LHCN-M2 (cell line): Measurements from ENCODE around the gene ANGEL1. TPM values are rescaled to one million over a fixed set of nuclear protein-coding genes. Genes with fewer than 3 reads are reported as not detected.
A peak's percentile ranks its signal among the peaks of the same experiment; 100 is the strongest.

Source experiments
- DNase-seq: peaks from one replicate; pipeline ENCODE4 v3.0.0-alpha.2; 2012; ENCODE audit warnings: low read depth
- polyA plus RNA-seq: library from polyadenylated mRNA; unstranded; fragments of >200 nt; gene quantifications from one replicate; pipeline ENCODE4 v1.2.1, GENCODE V29; 2012; ENCODE audit warnings: missing spikeins
- total RNA-seq: library from RNA; depleted of rRNA; stranded (reverse); fragments of >200 nt; gene quantifications from 2 replicates; pipeline ENCODE4 v1.2.3, GENCODE V29; 2014; rRNA removed

ANGEL1 gene
- total RNA-seq, result 9.5 and 10.7 TPM in 2 replicates
- polyA plus RNA-seq, result 4.6 TPM

DNA sequence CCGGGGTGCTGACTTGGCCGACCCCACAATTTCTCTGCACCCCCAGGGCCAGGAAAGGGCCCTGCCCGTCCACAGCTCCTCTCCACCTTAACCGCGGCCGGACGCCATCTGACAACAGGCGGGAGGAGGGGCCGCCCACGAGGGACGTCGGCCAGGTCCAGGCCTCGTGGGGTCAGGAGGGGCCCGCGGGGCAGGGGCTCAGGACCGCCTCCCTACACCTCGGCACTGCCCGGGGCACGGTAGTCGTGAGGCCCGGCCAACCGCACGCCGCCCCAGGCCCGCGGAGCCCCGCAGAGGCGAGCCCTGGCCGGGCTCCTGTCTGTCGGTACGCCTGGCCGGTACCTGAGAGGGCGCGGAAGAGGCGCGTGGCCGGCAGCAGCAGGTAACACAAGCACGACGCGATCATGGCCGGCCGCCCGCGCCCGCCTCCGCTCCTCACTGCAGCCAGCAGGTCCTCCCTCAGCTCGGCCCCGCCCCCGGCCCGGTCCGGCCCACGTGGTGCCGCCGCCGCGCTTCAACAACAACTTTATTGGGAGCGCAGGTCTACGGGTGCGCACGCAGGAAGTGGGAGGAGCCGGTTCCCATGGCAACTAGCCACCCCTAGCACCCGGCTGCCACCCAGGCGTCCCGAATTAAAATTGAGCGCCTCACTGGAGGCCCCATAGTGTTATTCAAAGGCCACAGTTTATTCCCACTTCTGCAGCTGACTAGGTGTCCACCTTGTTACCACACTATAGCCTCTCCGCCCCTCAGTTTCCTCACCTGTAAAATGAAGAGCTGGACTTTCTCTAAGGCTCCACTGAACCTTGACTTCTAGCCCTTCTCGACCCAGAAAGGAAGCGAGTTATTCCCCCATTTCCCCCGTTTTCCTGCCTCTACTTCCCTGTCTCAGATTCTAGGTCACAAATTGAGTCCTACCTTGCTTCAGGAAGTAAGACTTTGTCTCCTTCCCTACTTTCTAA, at the start of gene ANGEL1:
Gene ANGEL1, minus strand, starts transcription at position 461 of the 962 bp plus-strand sequence. Its CDS starts 55 bp downstream, at position 406.
- peak; percentile 89 for DNase-seq

GRCh38 chr14:76861574-76862255, 49.0 kb upstream of the ANGEL1 start:
- DNase-seq, result no peak

DNA sequence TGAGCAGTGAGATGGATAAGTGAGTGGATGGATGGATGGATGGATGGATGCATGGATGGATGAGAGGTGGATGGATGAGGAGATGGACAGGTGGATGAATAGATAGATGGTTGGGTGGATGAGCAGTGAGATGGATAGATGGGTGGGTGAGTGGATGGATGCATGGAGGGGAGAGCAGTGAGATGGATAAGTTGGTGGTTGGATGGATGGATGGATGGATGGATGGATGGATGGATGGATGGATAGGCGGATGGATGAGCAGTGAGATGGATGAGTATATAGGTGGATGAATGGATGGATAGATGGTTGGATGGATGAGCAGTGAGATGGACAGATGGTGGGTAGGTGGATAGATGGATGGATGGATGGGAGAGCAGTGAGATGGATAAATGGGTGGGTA, 44.1 kb upstream of the ANGEL1 start:
- DNase-seq, result no peak

DNA sequence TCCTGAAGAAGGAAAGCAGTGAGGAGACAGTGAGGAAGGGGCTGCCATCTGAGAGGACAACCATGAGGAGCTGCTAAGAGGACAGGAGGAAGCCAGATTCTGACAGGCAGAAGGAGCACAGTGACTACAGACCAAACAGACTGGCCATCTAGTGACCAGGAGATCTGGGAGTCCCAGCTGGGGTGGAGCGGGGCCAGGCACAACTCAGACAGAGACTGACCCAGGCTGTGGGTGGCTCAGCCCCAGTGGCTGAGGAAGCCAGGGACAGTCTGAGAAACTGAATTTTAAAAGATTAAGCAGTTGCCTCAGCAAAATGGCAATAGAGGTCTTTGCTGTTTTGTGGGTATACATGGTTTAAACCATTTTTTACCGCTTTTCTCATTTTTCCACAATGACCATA, 42.4 kb upstream of the ANGEL1 start:
- no peak for DNase-seq

DNA sequence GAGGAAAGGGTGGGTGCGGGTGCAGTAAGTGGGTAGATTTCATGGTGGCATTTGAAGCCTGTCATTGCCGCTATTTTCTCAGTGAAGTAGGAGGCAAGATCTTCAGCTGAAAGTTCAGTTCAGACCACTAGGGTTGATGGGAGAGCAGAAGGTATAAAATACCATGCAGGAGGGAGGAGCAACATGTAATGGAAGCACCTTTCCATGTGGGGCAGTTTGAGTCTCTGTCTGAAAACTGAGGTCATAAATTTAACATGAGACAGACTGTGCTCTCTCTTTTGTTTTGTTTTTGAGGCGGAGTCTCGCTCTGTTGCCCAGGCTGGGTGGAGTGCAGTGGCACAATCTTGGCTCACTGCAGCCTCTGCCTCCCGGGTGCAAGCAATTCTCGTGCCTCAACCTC, 36.2 kb upstream of the ANGEL1 start:
- DNase-seq, result no peak

DNA sequence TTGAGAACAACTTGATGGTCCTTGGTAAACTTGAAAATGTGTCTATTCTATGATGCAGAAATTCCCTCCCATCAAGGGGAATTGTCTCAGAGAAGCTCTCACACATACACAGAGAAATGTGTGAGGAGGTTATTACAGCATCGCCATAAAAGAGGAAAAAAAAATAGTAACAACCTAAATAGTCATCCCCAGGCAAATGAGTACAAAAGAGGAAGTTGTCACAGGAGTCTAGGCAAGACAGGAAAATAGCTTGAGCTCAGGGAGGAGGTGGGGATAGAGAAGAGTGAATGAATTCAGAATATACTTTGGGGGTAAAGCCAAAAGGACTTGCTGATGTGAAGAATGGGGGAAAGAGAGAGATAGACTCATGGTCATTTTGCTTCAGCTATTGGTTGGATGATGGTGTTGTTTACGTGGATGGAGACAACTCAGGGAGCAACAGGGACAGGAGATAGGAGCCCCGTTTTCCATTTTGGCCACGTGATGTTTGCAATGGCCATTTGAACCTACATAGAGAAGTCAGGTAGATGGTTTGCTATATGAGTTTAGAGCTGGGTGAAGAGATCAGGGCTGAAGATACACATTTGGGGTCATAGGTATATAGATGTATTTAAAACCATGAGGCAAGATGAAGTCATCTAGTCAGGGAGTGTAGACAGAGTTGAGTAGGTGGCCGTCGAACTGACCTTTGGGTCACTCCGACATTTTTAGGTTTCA, 33.8 kb upstream of the ANGEL1 start:
- DNase-seq, result no peak

GRCh38 chr14:76844223-76844622, 31.5 kb upstream of the ANGEL1 start:
- peak; percentile 26 for DNase-seq

DNA sequence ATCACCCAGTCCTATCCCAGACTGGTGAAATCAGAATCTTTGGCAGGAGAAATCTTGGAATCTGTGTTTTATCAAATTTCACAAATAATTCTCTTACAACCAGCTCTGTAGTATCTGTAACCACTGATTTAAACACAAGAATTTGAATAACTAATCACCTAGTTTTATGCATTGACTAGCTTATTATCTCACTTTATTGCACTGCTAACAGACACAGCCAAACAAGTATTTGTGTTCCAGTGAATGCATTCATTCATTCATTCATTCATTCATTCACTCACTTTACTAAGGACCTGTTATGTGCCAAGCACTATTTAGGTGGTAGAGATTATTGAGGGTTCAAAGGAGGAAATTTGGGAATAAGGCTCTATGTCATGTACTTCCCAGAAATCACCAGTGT, 29.7 kb upstream of the ANGEL1 start:
- no peak for DNase-seq

DNA sequence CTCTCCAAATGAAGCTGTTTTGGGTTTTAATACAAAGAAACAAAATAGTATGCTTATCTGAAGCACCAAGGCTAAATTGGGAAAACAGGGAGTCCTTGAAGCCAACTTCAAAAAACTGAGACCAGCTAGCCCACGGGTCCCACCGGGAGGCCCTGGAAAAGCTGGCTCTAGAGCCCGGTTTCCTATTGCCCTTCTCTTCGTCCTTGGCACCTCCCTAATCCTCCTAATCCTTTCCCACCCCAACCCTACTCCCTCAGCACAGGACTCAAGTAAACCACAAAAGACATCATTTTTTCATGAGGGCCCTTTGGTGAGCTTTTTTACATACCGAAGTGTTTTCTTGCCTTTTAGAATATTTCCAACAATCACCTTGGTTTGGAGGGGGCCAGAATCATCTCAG, 24.8 kb upstream of the ANGEL1 start:
- no peak for DNase-seq

- no peak for DNase-seq
Observed at GRCh38 chr14:76836029-76836630, 23.4 kb upstream of the ANGEL1 start.

DNA sequence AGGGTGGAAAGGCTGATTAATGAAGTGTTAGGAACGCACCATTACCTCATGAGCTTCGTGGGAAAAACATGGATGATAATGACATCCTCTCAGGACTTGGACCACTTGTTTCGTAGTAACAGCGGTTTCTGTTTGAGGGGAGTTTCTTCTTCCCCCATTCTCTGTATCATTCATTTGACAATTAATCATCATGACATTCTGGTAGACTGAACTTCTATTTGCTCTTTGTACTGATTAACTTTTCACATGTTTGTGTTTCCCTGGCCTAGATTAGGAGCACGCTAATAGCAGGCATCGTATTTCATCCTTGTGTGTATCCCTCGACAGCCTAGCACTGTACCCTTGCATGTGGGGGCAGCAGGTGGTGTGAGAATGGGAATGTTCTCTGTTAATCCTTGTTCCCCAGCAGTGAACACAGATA, 21.6 kb upstream of the ANGEL1 start:
- DNase-seq, result no peak

DNA sequence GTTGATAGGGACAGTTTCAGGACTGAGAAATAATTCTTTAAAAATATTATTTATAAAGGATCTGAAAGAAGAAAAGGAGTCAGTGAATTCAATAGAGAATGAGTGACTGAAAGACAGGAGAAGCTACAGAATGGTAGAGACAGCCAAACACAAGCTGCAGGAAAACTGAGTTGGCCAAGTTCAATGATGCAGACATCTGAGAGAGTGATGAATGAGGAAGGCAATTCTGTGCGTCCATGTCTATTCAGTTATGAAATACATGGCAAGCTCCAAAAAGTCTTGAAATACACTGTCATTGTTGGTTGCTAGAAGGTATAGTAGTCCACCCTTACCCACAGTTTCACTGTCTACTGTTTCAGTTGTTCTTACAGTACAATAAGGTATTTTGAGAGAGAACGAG, 20.3 kb upstream of the ANGEL1 start:
- DNase-seq, result no peak

GRCh38 chr14:76832503-76832988, 19.9 kb upstream of the ANGEL1 start:
- DNase-seq, result peak; percentile 70

GRCh38 chr14:76830556-76830955, 17.9 kb upstream of the ANGEL1 start:
- DNase-seq, result no peak

DNA sequence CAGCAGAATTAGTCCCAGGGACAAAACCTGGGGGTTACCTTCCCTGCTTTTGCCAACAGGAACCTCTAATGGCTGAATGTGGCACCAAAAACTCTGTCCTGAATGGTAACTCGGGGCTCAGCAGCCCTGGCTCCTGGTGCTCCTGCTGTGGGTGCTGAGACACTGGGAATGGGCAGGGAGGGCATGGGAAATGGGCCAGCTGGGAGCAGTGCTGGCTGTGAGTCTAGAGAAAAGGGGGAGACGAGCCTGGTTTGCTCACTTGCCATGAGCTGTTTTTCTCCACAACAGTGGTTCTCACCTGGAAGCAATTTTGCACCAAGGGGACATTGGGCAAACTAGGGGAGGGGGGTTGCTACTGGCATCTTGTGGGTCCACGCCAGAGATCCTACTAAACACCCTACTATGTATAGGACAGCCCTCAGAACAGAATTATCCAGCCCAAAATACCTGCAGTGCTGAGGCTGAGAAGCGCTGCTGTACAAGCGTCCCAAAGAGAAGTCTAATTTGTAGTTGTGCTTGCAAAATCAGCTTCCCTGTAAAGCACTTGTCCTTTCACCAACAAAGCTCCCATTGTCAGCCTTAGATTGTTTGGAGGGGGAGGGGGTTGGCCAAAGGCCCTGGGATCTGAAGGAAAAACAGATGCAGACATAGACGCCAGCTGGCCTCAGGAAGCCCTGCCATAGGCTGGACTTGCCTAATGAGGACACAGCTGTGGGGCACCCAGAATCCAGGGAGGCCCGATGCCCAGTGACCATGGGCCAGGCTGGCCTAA, 17.2 kb upstream of the ANGEL1 start:
- peak; percentile 59 for DNase-seq

GRCh38 chr14:76829013-76829365, 16.3 kb upstream of the ANGEL1 start:
- DNase-seq, result peak; percentile 76

- DNase-seq, result no peak
Observed at GRCh38 chr14:76828339-76829012, 15.8 kb upstream of the ANGEL1 start.

DNA sequence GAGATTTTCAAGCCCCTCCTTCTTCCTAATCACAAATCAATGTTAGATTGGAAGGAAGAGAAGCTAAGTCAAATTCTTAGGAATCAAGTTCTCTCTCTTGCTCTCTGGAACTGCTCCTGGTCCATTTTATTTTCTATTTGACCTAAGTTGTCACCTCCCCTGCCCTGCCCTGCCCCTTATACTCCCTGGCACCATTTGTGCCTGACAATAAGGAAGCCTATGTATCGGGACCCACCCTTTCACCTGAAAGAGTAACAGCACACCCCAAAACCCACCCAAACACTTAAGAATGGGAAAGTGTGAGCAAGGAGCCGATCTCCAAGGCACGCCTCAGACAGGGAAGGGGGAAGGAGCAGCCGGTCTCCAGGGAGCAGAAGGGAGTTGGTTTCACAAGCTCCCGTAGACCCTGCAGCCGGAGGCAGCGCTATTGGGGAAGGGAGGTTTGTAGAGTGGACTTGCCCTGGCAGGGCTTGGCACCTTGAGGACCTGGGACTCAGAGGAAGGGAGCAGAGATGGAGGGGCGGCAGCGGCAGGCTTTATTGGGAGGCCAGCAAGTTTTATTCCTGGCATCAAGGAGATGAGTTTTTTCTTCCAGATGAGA, 15.1 kb upstream of the ANGEL1 start:
- DNase-seq, result no peak

DNA sequence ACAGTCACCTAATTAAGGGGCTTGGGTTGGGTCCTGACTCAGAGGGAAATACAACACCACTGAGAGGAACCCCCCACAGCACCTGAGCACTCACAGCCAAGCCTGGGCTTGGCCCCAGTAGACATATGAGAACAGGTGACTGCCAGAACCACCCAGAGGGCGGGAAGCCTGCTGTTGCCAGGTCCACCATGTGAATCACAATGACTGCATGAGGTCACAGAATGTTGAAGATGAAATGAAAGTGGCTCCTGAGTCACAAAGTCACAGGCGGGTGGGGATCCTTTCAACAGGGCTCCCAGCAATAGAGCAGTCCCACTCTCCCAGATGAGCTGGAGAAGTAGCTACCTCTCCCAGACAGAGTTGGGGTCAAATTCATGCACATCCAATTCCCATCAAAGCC, 13.4 kb upstream of the ANGEL1 start, which contains the start of gene LRRC74A:
Gene LRRC74A, plus strand, starts transcription at position 287 of the 400 bp plus-strand sequence. CDS start 290 bp downstream, outside the sequence.
- DNase-seq, result no peak

- DNase-seq, result no peak
Observed at GRCh38 chr14:76820700-76821099, 8.0 kb upstream of the ANGEL1 start.
